SK-N-SH (cell line): ENCODE data around the gene KBTBD4. TPM values are rescaled to one million over a fixed set of nuclear protein-coding genes. Genes with fewer than 3 reads are reported as not detected.

Experiments
- CTCF ChIA-PET: fragments of 300-600, 350-600 bp; formaldehyde crosslinking; extraction: SDS; loops from one replicate; lab custom pipeline; 2021; lab: Yijun Ruan, JAX
- POLR2A ChIA-PET: fragments of 350-600 bp; sonication (Branson Sonifier 250); formaldehyde crosslinking; extraction: SDS; loops from one replicate; lab custom pipeline; 2020; ENCODE audit warnings: antibody characterized with exemption, inconsistent platforms; lab: Yijun Ruan, JAX
- DNase-seq: peaks from one replicate; pipeline ENCODE4 v3.0.0; 2012
- H2AFZ ChIP-seq: fragments of 200-600 bp; sonication (generic); 2 replicates; pipeline ENCODE4 v1.8.1; 2016; ENCODE audit warnings: antibody characterized with exemption, mild to moderate bottlenecking, low read depth
- H3F3A ChIP-seq: fragments of 200-600 bp; sonication (generic); replicated peaks from 2 replicates; pipeline ENCODE3; 2016; ENCODE audit warnings: antibody characterized with exemption, mild to moderate bottlenecking; ENCODE audit not compliant: insufficient read depth
- H3K27ac ChIP-seq, 2 experiments: fragments of 200-500 bp in 1 of 2; fragments of 200-600 bp in 1 of 2; sonication (Bioruptor generic) in 1 of 2; sonication (generic), shearing (Covaris generic) in 1 of 2; 2 replicates each; pipeline versions ENCODE4 v1.5.1 to v1.6.1; 2014 to 2016; ENCODE audit warnings: low read depth in 2 of 2, inconsistent platforms in 1 of 2, low read length in 1 of 2, mild to moderate bottlenecking in 1 of 2, mixed read lengths in 1 of 2
- H3K27me3 ChIP-seq: fragments of 200-600 bp; sonication (generic), shearing (Covaris generic); 2 replicates; pipeline ENCODE4 v1.6.1; 2016; ENCODE audit warnings: mixed run types; ENCODE audit not compliant: insufficient read depth
- H3K36me3 ChIP-seq, 2 experiments: fragments of 200-500 bp in 1 of 2; fragments of 200-600 bp in 1 of 2; sonication (Bioruptor generic) in 1 of 2; sonication (generic) in 1 of 2; replicated peaks in 1 of 2; 2 replicates each; pipeline versions ENCODE3 to v1.5.1; 2014 to 2016; ENCODE audit warnings: low read length in 1 of 2, mild to moderate bottlenecking in 1 of 2; ENCODE audit not compliant: insufficient read depth in 2 of 2, control insufficient read depth in 1 of 2
- H3K4me1 ChIP-seq, 2 experiments: fragments of 200-500 bp in 1 of 2; fragments of 200-600 bp in 1 of 2; sonication (Bioruptor generic) in 1 of 2; sonication (generic), shearing (Covaris generic) in 1 of 2; 2 replicates each; pipeline versions ENCODE4 v1.5.1 to v1.6.1; 2014 to 2016; ENCODE audit warnings: low read depth in 1 of 2, low read length in 1 of 2, mixed run types in 1 of 2; ENCODE audit not compliant: insufficient read depth in 2 of 2, control insufficient read depth in 1 of 2
- H3K4me2 ChIP-seq: fragments of 200-600 bp; sonication (generic), shearing (Covaris generic); 2 replicates; pipeline ENCODE4 v1.6.1; 2017; ENCODE audit warnings: mixed run types
- H3K4me3 ChIP-seq, 2 experiments: fragments of 200-500 bp in 1 of 2; fragments of 200-600 bp in 1 of 2; sonication (Bioruptor generic) in 1 of 2; sonication (generic), shearing (Covaris generic) in 1 of 2; 2 replicates each; pipeline versions ENCODE4 v1.5.1 to v1.8.1; 2014 to 2016; ENCODE audit warnings: low read depth in 2 of 2, inconsistent platforms in 1 of 2, low read length in 1 of 2, mild to moderate bottlenecking in 1 of 2, mixed read lengths in 1 of 2, moderate library complexity in 1 of 2
- H3K79me2 ChIP-seq: fragments of 200-600 bp; sonication (generic); 2 replicates; pipeline ENCODE4 v1.8.1; 2017; ENCODE audit warnings: mild to moderate bottlenecking; ENCODE audit not compliant: insufficient read depth
- H3K9ac ChIP-seq: fragments of 200-600 bp; sonication (generic); 2 replicates; pipeline ENCODE4 v1.6.1; 2017; ENCODE audit warnings: mixed run types
- H3K9me2 ChIP-seq: fragments of 200-600 bp; sonication (generic); 2 replicates; pipeline ENCODE4 v1.6.1; 2017; ENCODE audit warnings: mixed run types
- H3K9me3 ChIP-seq: fragments of 200-600 bp; sonication (generic); 2 replicates; pipeline ENCODE4 v1.6.1; 2017; ENCODE audit warnings: mixed run types, mild to moderate bottlenecking, moderate library complexity
- H4K20me1 ChIP-seq: fragments of 200-600 bp; sonication (generic); 2 replicates; pipeline ENCODE4 v1.6.1; 2017; ENCODE audit warnings: mild to moderate bottlenecking, mixed run types; ENCODE audit not compliant: insufficient read depth
- CHD2 ChIP-seq: fragments of 150-350 bp; IDR thresholded peaks from 2 replicates; pipeline ENCODE4 v1.6.1; 2018; ENCODE audit warnings: low read length; ENCODE audit not compliant: partially characterized antibody
- ELF1 ChIP-seq: IDR thresholded peaks from 2 replicates; pipeline ENCODE4 v1.4.0; 2012
- FOXJ3 ChIP-seq: sonication (generic); formaldehyde crosslinking; IDR thresholded peaks from 2 replicates; pipeline ENCODE4 v1.5.1; 2020; ENCODE audit warnings: mild to moderate bottlenecking, missing genetic modification reagents
- FOXM1 ChIP-seq: IDR thresholded peaks from 2 replicates; pipeline ENCODE4 v1.4.0; 2012; ENCODE audit warnings: low read depth, mild to moderate bottlenecking
- JUND ChIP-seq: IDR thresholded peaks from 2 replicates; pipeline ENCODE4 v1.4.0; 2012
- MEF2A ChIP-seq: IDR thresholded peaks from 2 replicates; pipeline ENCODE4 v1.4.0; 2012; ENCODE audit warnings: low read depth, borderline replicate concordance
- NRF1 ChIP-seq: IDR thresholded peaks from 2 replicates; pipeline ENCODE4 v1.6.1; 2012; ENCODE audit warnings: low read depth, mild to moderate bottlenecking, low read length
- POLR2AphosphoS5 ChIP-seq: IDR thresholded peaks from 2 replicates; pipeline ENCODE4 v1.6.1; 2012; ENCODE audit warnings: low read depth, low read length
- RFX5 ChIP-seq: IDR thresholded peaks from 2 replicates; pipeline ENCODE4 v1.6.1; 2012; ENCODE audit warnings: mild to moderate bottlenecking, improper control_type of control experiment, low read length
- TCF12 ChIP-seq: IDR thresholded peaks from 2 replicates; pipeline ENCODE4 v1.4.0; 2012
- USF2 ChIP-seq: fragments of 150-350 bp; IDR thresholded peaks from 2 replicates; pipeline ENCODE4 v1.6.1; 2017; ENCODE audit warnings: antibody characterized with exemption, low read length, low read depth, borderline replicate concordance
- WGBS: methylation state at CpG from one replicate; pipeline ENCODE4 v1.1.6; 2017; ENCODE audit warnings: low lambda C conversion rate; 5-methylcytosine and 5-hydroxymethylcytosine counted together
- polyA plus RNA-seq, 3 experiments: library from polyadenylated mRNA; depleted of rRNA; stranded (reverse); fragments of >200 nt; gene quantifications; 2 replicates each; pipeline ENCODE4 v1.2.3, GENCODE V29; 2012
- TF ChIP-seq, protein P1 (sequence below): IDR thresholded peaks from 2 replicates; pipeline ENCODE4 v1.4.0; 2012; ENCODE audit warnings: low read depth
- TF ChIP-seq, protein P2 (sequence below): IDR thresholded peaks from 2 replicates; pipeline ENCODE4 v1.4.0; 2012; ENCODE audit warnings: low read depth, borderline replicate concordance
- TF ChIP-seq, protein P3 (sequence below): fragments of 150-350 bp; IDR thresholded peaks from 2 replicates; pipeline ENCODE4 v1.6.1; 2016; ENCODE audit warnings: mild to moderate bottlenecking, low read depth, low read length
- TF ChIP-seq, protein P4 (sequence below): IDR thresholded peaks from 2 replicates; pipeline ENCODE4 v1.6.1; 2012; ENCODE audit warnings: mild to moderate bottlenecking, low read depth, low read length, moderate library complexity

Gene KBTBD4
- polyA plus RNA-seq, 1 of the 3 experiments (the other 2 are of a cell fraction), result 16.8 TPM

GRCh38 chr11:47595029-47595428, 16.3 kb upstream of the KBTBD4 start:
- H3K4me3 ChIP-seq, result no peak overlapping the region
- no peaks in the 10 kb centered on the region for H3K9me3 ChIP-seq
- no peak overlapping the region for H3K27ac ChIP-seq
- POLR2A ChIA-PET, result no interaction called here
- TF ChIP-seq CHD2 (no peak), POLR2AphosphoS5 (no peak), MEF2A (no peak), FOXM1 (no peak), RFX5 (no peak), FOXJ3 (CRISPR knock-in tag) (no peak), NRF1 (no peak), TCF12 (no peak), ELF1 (no peak), JUND (no peak), USF2 (no peak)
- TF ChIP-seq, protein P1, sequence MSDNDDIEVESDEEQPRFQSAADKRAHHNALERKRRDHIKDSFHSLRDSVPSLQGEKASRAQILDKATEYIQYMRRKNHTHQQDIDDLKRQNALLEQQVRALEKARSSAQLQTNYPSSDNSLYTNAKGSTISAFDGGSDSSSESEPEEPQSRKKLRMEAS, result no peak
- TF ChIP-seq, protein P2, sequence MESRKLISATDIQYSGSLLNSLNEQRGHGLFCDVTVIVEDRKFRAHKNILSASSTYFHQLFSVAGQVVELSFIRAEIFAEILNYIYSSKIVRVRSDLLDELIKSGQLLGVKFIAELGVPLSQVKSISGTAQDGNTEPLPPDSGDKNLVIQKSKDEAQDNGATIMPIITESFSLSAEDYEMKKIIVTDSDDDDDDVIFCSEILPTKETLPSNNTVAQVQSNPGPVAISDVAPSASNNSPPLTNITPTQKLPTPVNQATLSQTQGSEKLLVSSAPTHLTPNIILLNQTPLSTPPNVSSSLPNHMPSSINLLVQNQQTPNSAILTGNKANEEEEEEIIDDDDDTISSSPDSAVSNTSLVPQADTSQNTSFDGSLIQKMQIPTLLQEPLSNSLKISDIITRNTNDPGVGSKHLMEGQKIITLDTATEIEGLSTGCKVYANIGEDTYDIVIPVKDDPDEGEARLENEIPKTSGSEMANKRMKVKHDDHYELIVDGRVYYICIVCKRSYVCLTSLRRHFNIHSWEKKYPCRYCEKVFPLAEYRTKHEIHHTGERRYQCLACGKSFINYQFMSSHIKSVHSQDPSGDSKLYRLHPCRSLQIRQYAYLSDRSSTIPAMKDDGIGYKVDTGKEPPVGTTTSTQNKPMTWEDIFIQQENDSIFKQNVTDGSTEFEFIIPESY, result no peak
- TF ChIP-seq, protein P3, sequence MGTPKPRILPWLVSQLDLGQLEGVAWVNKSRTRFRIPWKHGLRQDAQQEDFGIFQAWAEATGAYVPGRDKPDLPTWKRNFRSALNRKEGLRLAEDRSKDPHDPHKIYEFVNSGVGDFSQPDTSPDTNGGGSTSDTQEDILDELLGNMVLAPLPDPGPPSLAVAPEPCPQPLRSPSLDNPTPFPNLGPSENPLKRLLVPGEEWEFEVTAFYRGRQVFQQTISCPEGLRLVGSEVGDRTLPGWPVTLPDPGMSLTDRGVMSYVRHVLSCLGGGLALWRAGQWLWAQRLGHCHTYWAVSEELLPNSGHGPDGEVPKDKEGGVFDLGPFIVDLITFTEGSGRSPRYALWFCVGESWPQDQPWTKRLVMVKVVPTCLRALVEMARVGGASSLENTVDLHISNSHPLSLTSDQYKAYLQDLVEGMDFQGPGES, result no peak
- TF ChIP-seq, protein P4, sequence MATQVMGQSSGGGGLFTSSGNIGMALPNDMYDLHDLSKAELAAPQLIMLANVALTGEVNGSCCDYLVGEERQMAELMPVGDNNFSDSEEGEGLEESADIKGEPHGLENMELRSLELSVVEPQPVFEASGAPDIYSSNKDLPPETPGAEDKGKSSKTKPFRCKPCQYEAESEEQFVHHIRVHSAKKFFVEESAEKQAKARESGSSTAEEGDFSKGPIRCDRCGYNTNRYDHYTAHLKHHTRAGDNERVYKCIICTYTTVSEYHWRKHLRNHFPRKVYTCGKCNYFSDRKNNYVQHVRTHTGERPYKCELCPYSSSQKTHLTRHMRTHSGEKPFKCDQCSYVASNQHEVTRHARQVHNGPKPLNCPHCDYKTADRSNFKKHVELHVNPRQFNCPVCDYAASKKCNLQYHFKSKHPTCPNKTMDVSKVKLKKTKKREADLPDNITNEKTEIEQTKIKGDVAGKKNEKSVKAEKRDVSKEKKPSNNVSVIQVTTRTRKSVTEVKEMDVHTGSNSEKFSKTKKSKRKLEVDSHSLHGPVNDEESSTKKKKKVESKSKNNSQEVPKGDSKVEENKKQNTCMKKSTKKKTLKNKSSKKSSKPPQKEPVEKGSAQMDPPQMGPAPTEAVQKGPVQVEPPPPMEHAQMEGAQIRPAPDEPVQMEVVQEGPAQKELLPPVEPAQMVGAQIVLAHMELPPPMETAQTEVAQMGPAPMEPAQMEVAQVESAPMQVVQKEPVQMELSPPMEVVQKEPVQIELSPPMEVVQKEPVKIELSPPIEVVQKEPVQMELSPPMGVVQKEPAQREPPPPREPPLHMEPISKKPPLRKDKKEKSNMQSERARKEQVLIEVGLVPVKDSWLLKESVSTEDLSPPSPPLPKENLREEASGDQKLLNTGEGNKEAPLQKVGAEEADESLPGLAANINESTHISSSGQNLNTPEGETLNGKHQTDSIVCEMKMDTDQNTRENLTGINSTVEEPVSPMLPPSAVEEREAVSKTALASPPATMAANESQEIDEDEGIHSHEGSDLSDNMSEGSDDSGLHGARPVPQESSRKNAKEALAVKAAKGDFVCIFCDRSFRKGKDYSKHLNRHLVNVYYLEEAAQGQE, result no peak
- no peaks in the 10 kb centered on the region for H4K20me1 ChIP-seq
- H3K4me1 ChIP-seq, result peaks cover 0 to 11% of the 10 kb centered on the region in 2 experiments; a peak in 1 of 4 replicates
- H3K4me2 ChIP-seq, result no peak overlapping the region
- no peak overlapping the region for H2AFZ ChIP-seq
- no peaks in the 10 kb centered on the region for H3K9me2 ChIP-seq
- no peaks in the 10 kb centered on the region for H3F3A ChIP-seq
- H3K27me3 ChIP-seq, result peaks cover 13% of the 10 kb centered on the region; the same call in 1 of the 2 replicates
- no peaks in the 10 kb centered on the region for H3K36me3 ChIP-seq
- WGBS, result 100% methylated on average over 1 of the region's 7 CpGs
- H3K79me2 ChIP-seq, result no peaks in the 10 kb centered on the region
- CTCF ChIA-PET, result interaction anchor here (0.7 to 1.8 kb wide), 5 partner anchors 10 to 183 kb away, joined by 3 to 7 read pairs (median 3); no protein-coding TSS in a partner anchor
- DNase-seq, result no peak
- no peak overlapping the region for H3K9ac ChIP-seq
